ENCODE results near the gene SUSD1. TPM values are rescaled to one million over a fixed set of nuclear protein-coding genes. Genes with fewer than 3 reads are reported as not detected.

SUSD1 gene
- polyA plus RNA-seq, 6 donors from 2014 or later = 5.1 to 19.4 (median 9.1) TPM

DNA sequence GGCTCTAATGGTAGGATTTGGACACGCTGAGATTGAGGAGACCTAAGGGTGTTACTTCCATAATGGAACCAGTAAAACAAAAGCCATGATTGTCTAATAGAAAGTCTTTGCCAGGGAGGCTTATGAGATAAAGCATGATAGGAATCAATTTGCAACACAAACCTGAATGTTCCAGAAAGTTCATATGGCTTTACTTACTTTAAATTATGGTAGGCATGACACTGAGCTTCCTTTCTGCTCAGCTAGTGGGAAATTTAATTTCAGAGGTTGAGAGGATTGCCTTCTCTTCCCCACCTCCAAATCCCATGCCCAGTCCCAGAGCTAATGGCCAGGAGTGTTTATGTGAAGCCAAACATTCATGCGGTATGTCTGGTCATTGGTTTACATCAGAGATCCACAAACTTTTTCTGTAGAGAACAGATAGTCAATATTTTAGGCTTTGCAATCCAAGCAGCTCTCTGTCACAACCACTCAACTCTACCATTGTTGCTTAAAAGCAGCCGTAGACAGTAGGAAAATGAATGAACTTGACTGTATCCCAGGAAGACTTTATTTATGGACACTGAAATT lies 164.0 kb downstream of the SUSD1 start:
- DNase-seq (no peak), ATAC-seq (ENCODE audit: low read depth in 2 of 2) (no peak)
- Mint-ChIP-seq H3K27me3 (no peaks in the 10 kb centered on the region), H3K36me3 (no peaks in the 10 kb centered on the region), H3K27ac (peak overlapping the region in 3 of 6 donors; percentile 34 to 74 (median 67)), H3K4me3 (peak overlapping the region in 3 of 8 donors; percentile 8 to 56 (median 50)), H3K4me1 (peaks cover 35 to 79% (median 53%) of the 10 kb centered on the region in 3 donors), H3K9me3 (no peaks in the 10 kb centered on the region)

DNA sequence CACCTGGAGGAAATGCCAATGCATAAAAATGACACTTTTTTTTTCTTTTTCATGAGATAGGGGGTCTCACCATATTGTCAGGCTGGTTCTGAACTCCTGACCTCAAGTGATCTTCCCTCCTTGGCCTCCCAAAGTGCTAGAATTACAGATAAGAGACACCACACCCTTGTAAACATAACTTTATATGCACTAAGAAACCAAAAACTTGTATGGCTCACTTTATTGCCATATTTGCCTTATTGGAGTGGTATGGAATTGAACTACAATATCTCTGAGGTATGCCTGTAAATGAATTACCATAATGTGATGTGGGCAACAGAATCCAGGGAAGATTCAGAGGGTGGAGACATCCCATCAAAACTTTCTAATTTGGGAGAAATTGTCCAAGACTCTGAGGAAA lies 164.6 kb downstream of the SUSD1 start:
- Mint-ChIP-seq H3K4me3 (no peak overlapping the region), H3K4me1 (peaks cover 38 to 82% (median 57%) of the 10 kb centered on the region in 3 donors), H3K9me3 (no peaks in the 10 kb centered on the region), H3K27ac (peak overlapping the region in 2 of 6 donors; percentile 67 to 74), H3K27me3 (no peaks in the 10 kb centered on the region), H3K36me3 (no peaks in the 10 kb centered on the region)
- ATAC-seq (ENCODE audit: low read depth in 2 of 2) = no peak
- no peak for DNase-seq

DNA sequence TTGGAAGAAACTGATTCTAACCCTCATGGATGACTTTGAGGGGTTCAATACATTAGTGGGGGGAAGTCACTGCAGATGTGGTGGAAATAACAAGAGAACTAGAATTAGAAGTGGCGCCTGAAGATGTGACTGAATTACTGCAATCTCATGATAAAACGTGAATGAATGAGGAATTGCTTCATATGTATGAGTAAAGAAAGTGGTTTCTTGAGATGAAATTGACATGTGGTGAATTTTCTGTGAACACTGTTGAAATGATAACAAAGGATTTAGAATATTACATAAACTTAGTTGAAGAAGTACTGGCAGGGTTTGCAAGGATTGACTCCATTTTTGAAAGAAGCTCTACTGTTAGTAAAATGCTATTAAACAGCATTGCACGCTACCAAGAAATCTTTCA lies 165.4 kb downstream of the SUSD1 start:
- DNase-seq = no peak
- no peak for ATAC-seq (ENCODE audit: low read depth in 2 of 2)
- no peaks in the 10 kb centered on the region for H3K9me3 Mint-ChIP-seq
- H3K27me3 Mint-ChIP-seq = no peaks in the 10 kb centered on the region
- H3K27ac Mint-ChIP-seq = no peak overlapping the region
- H3K36me3 Mint-ChIP-seq = no peaks in the 10 kb centered on the region
- no peak overlapping the region for H3K4me3 Mint-ChIP-seq
- peaks cover 35 to 82% (median 56%) of the 10 kb centered on the region in 3 donors for H3K4me1 Mint-ChIP-seq

DNA sequence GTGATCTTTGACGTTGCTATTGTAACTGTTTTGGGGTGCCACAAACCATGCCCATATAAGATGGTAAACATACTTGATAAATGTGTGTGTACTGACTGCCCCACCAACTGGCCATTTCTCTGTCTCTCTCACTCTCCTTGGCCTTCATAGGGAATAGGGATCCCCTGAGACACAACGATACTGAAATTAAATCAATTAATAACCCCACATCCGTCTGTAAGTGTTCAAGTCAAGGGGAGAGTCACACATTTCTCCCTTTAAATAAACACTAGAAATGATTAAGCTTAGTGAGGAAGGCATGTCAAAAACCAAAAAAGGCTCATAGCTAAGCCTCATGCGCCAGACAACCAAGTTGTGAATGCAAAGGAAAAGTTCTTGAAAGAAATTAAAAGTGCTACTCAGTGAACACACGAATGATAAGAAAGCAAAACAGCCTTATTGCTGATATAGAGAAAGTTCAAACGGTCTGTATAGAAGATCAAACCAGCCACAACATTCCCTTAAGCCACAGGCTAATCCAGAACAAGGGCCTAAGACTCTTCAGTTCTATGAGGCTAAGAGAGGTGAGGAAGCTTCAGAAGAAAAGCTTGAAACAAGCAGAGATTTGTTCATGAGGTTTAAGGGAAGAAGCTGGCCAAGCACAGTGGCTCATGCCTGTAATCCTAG lies 167.4 kb downstream of the SUSD1 start:
- DNase-seq = no peak
- Mint-ChIP-seq H3K27me3 (no peaks in the 10 kb centered on the region), H3K4me1 (peaks cover 38 to 82% (median 59%) of the 10 kb centered on the region in 3 donors), H3K9me3 (no peaks in the 10 kb centered on the region), H3K36me3 (no peaks in the 10 kb centered on the region), H3K27ac (peak overlapping the region in 1 of 6 donors; percentile 74), H3K4me3 (peak overlapping the region in 1 of 8 donors; percentile 44)
- ATAC-seq (ENCODE audit: low read depth in 2 of 2) = no peak

DNA sequence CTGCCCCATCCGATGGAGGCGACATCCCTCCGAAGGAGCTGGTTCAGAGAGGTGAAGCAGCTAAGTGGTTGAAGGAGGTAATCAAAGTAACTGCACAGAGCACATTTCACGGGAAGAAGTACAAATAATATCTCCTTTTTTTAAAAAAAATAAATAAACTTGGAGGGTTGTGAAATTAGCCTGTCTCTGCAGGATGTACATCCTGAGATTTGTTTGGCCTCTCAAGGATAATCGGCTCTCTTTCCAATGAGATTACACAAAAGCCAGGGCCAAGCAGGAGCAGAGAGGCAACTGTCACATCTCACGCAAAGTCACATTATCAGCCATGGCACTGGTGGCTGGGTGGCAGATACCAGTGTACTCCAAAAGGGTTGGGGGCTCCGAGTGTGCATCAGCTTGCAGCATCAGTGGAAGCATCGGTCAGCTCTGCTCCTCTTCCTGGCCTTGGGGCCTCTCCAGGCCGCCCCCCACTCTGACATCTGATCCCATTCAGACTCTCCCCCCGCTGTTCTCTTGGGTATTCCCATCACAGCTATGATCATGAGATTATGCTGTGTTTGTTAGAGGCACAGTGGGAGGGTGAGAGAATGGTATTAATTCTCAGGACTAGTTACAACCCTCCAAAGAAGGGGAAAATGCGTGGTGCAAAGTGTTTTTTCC lies 168.6 kb downstream of the SUSD1 start:
- Mint-ChIP-seq H3K4me3 (no peak overlapping the region), H3K36me3 (no peaks in the 10 kb centered on the region), H3K4me1 (peaks cover 29 to 79% (median 54%) of the 10 kb centered on the region in 3 donors), H3K9me3 (no peaks in the 10 kb centered on the region), H3K27ac (peak overlapping the region in 1 of 6 donors; percentile 52), H3K27me3 (no peaks in the 10 kb centered on the region)
- DNase-seq (no peak), ATAC-seq (ENCODE audit: low read depth in 2 of 2) (no peak)

DNA sequence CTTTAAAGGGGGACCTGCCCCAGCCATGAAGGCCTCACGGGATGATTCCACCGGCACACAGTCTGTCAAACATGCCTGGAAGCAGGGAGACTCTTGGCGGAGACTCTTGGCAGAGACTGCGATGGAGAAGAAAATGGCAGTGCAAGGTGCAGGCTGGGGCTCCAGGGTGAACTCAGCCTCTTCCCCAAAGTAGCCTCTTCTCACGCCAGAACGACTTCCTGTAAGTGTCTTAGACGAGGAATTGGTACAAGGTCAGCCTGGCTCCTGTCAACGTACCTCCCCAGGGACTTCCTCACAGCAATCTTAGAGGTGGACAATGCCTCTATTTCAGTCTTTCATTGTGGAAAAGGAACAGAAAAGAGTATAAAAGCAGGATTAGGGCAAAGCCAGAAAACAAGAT lies 169.2 kb downstream of the SUSD1 start:
- Mint-ChIP-seq H3K4me1 (peaks cover 25 to 75% (median 51%) of the 10 kb centered on the region in 3 donors), H3K27ac (peak overlapping the region in 2 of 6 donors; percentile 52 to 58), H3K4me3 (peak overlapping the region in 1 of 8 donors; percentile 71), H3K27me3 (no peaks in the 10 kb centered on the region), H3K36me3 (no peaks in the 10 kb centered on the region), H3K9me3 (no peaks in the 10 kb centered on the region)
- DNase-seq (no peak), ATAC-seq (ENCODE audit: low read depth in 2 of 2) (no peak)

DNA sequence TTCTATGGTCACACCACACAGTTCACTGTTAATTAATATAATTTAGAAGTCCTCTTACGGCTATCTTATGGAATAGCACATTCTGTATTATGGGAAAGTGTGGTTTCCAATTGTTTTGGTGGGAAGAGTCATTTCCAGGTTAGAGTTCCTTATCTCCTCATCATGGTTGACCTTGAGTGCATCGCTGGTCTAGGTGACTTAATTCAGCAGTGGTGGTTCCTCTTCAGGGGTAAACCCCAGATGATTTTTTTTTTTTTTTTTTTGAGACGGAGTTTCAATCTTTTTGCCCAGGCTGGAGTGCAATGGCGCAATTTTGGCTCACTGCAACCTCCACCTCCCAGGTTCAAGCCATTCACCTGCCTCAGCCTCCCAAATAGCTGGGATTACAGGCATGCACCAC lies 171.6 kb downstream of the SUSD1 start:
- DNase-seq (peak; percentile 17), ATAC-seq (ENCODE audit: low read depth in 2 of 2) (peak; percentile 58 to 65)
- H3K27ac Mint-ChIP-seq = peak overlapping the region in 1 of 6 donors; percentile 94
- no peaks in the 10 kb centered on the region for H3K27me3 Mint-ChIP-seq
- no peaks in the 10 kb centered on the region for H3K9me3 Mint-ChIP-seq
- H3K4me3 Mint-ChIP-seq = peak overlapping the region in 5 of 8 donors; percentile 11 to 71 (median 29)
- no peaks in the 10 kb centered on the region for H3K36me3 Mint-ChIP-seq
- H3K4me1 Mint-ChIP-seq = peaks cover 25 to 66% (median 55%) of the 10 kb centered on the region in 3 donors

DNA sequence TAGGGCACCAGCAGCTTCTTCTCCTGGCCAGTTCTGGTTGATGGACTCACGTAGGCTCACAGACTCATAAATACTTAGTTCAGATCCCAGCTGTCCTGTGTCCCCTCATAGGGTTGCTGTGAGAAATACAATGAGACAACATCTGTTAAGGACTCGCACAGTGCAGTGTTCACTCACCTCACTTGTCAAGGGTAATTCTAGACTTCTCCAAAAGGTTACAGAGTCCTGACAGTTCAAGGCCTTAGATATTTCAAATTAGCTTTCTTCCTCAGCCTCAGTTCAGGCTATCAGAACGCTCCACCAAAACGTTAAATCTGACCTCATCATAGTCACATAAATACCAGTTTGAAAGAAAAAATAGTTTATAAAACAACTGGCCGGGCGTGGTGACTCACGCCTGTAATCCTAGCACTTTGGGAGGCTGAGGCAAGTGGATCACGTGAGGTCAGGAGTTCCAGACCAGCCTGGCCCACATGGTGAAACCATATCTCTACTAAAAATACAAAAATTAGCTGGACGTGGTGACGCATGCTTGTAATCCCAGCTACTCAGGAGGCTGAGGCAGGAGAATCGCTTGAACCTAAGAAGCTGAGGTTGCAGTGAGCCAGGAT lies 172.1 kb downstream of the SUSD1 start:
- Mint-ChIP-seq H3K27me3 (no peaks in the 10 kb centered on the region), H3K4me3 (peak overlapping the region in 6 of 8 donors; percentile 15 to 87 (median 56)), H3K9me3 (no peaks in the 10 kb centered on the region), H3K36me3 (no peaks in the 10 kb centered on the region), H3K4me1 (peaks cover 25 to 65% (median 49%) of the 10 kb centered on the region in 3 donors), H3K27ac (peak overlapping the region in 4 of 6 donors; percentile 24 to 78 (median 38))
- ATAC-seq (ENCODE audit: low read depth in 2 of 2) (no peak), DNase-seq (no peak)

DNA sequence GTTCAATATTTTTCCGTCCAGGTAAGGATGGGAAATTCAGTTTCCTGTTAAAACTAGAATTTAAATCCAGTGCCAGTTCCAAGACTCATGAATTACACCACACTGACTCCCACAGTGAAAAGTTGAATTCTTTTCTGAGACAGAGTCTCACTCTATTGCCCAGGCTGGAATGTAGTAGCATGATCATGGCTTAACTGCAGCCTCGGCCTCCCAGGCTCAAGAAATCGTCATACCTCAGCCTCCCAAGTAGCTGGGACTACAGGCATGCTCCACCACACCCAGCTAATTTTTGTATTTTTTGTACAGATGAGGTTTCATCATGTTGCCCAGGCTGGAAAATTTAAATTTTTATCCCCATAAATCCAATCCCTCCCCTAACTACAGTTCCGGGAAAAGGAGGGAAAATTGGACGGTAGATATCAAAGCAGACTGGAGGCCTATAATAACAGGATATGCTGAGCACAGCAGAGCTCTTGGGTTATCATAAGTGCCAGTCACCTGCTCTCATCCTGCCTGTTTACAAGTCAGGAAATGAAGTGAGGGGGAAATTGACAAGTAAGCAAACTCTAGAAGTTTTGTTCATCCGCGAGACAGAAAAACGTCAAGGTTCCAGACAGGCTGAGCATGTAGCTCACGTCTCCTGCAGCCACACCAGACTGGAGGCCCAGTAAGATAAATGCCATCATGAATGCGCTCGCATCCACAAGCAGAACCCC lies 172.8 kb downstream of the SUSD1 start:
- no peaks in the 10 kb centered on the region for H3K27me3 Mint-ChIP-seq
- H3K9me3 Mint-ChIP-seq = no peaks in the 10 kb centered on the region
- no peak for DNase-seq
- H3K4me3 Mint-ChIP-seq = peak overlapping the region in 6 of 8 donors; percentile 15 to 87 (median 56)
- peaks cover 25 to 64% (median 44%) of the 10 kb centered on the region in 3 donors for H3K4me1 Mint-ChIP-seq
- no peaks in the 10 kb centered on the region for H3K36me3 Mint-ChIP-seq
- ATAC-seq (ENCODE audit: low read depth in 2 of 2) = peak in 1 of 2 donors; percentile 53
- H3K27ac Mint-ChIP-seq = peak overlapping the region in 3 of 6 donors; percentile 45 to 78 (median 57)

DNA sequence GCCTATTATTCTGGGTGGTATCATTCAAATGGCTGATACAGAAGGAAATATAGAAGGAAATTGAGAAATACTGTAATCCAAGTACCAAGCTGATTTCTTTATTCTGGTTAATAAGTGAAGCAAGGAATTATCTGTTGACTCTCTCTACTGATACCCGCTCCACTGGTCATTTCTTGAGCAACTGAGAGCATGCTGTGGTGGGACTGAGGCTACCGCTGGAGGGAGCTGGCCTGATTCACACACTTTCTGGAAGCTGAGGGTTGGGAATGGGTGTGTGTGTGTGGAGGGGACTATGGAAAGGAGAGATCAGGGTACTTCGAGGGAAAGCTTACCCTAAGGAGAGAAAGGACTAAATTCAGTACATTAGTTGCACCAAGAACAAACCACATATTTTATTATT lies 174.4 kb downstream of the SUSD1 start:
- DNase-seq (no peak), ATAC-seq (ENCODE audit: low read depth in 2 of 2) (no peak)
- peak overlapping the region in 1 of 8 donors; percentile 31 for H3K4me3 Mint-ChIP-seq
- H3K27ac Mint-ChIP-seq = peak overlapping the region in 1 of 6 donors; percentile 38
- peaks cover 21 to 59% (median 38%) of the 10 kb centered on the region in 3 donors for H3K4me1 Mint-ChIP-seq
- H3K9me3 Mint-ChIP-seq = no peaks in the 10 kb centered on the region
- H3K27me3 Mint-ChIP-seq = no peaks in the 10 kb centered on the region
- no peaks in the 10 kb centered on the region for H3K36me3 Mint-ChIP-seq

DNA sequence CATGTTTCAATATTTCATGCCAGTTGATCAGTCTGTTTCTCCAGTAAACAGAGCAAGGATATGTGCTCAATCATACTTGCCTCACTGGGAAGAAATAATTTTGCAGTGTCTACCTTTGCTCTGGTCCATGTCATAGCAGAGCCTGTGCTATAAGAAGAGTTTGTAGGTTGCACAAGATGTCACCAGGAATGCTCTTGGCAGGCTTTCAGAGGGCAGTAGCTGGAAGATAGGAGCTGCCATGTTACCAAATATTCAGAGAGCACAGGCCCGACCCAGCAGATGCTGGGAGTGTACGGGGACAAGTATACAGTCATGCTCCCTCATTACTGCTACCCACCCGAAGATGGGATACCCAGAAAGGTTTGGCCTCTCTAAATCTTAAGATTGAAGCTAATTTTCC lies 175.8 kb downstream of the SUSD1 start:
- H3K27ac Mint-ChIP-seq = peak overlapping the region in 1 of 6 donors; percentile 12
- H3K9me3 Mint-ChIP-seq = no peaks in the 10 kb centered on the region
- H3K4me1 Mint-ChIP-seq = peaks cover 15 to 48% (median 32%) of the 10 kb centered on the region in 3 donors
- DNase-seq (no peak), ATAC-seq (ENCODE audit: low read depth in 2 of 2) (no peak)
- no peak overlapping the region for H3K4me3 Mint-ChIP-seq
- no peaks in the 10 kb centered on the region for H3K36me3 Mint-ChIP-seq
- H3K27me3 Mint-ChIP-seq = no peaks in the 10 kb centered on the region

DNA sequence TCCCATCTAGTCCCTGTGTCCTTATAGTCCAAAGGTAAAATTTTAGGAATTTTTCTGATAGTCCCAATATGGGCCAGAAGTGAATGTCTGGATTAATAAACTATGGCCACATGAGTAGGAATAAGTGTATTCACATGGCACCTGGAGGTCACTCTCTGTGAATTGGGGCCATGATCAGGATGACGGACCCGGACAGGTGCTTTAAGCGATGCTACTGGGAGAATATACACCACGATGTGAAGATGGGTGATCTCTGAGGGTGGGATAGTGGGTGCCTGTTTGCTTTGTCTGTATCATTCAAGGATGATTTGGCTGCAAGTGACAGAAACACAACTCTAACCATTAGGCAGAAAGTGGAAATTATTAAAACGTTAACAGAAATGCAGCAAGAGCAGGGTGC lies 177.3 kb downstream of the SUSD1 start:
- Mint-ChIP-seq H3K4me1 (peaks cover 15 to 45% (median 27%) of the 10 kb centered on the region in 3 donors), H3K36me3 (no peaks in the 10 kb centered on the region), H3K9me3 (no peaks in the 10 kb centered on the region), H3K4me3 (peak overlapping the region in 1 of 8 donors; percentile 44), H3K27ac (no peak overlapping the region), H3K27me3 (no peaks in the 10 kb centered on the region)
- DNase-seq = no peak
- ATAC-seq (ENCODE audit: low read depth in 2 of 2) = no peak
